ENCODE data around the gene TMEM131.

TMEM131 gene

GRCh38 chr2:97755491-97755890 lies 240.3 kb downstream of the TMEM131 start:
- no peak overlapping the region for H3K4me3 ChIP-seq (ENCODE audit: low read depth, low read length)
- DNase-seq (ENCODE audit: low read depth): no peak

GRCh38 chr2:97754690-97755346 lies 240.9 kb downstream of the TMEM131 start:
- no peak overlapping the region for H3K4me3 ChIP-seq (ENCODE audit: low read depth, low read length)
- no peak for DNase-seq (ENCODE audit: low read depth)

- no peak for DNase-seq (ENCODE audit: low read depth)
- H3K4me3 ChIP-seq (ENCODE audit: low read depth, low read length): no peak overlapping the region
Observed at GRCh38 chr2:97752342-97753334, 243.1 kb downstream of the TMEM131 start.

- H3K4me3 ChIP-seq (ENCODE audit: low read depth, low read length): no peak overlapping the region
- no peak for DNase-seq (ENCODE audit: low read depth)
Observed at GRCh38 chr2:97751752-97752151, 244.0 kb downstream of the TMEM131 start.

- no peak for DNase-seq (ENCODE audit: low read depth)
- H3K4me3 ChIP-seq (ENCODE audit: low read depth, low read length): no peak overlapping the region
Observed at GRCh38 chr2:97750017-97750416, 245.7 kb downstream of the TMEM131 start.

- DNase-seq (ENCODE audit: low read depth): no peak
Observed at GRCh38 chr2:97749581-97749980, 246.2 kb downstream of the TMEM131 start.

GRCh38 chr2:97747716-97748115 lies 248.0 kb downstream of the TMEM131 start:
- H3K4me3 ChIP-seq (ENCODE audit: low read depth, low read length): no peak overlapping the region
- DNase-seq (ENCODE audit: low read depth): peak; percentile 23

More at GRCh38 chr2:97749581-97749980, 246.2 kb downstream of the TMEM131 start:
- no peak overlapping the region for H3K4me3 ChIP-seq (ENCODE audit: low read depth, low read length)

- DNase-seq (ENCODE audit: low read depth): no peak
- H3K4me3 ChIP-seq (ENCODE audit: low read depth, low read length): no peak overlapping the region
Observed at GRCh38 chr2:97747285-97747684, 248.5 kb downstream of the TMEM131 start.

- H3K4me3 ChIP-seq (ENCODE audit: low read depth, low read length): no peak overlapping the region
- DNase-seq (ENCODE audit: low read depth): no peak
Observed at GRCh38 chr2:97745474-97746174, 250.1 kb downstream of the TMEM131 start.

GRCh38 chr2:97743913-97744312 lies 251.8 kb downstream of the TMEM131 start:
- H3K4me3 ChIP-seq (ENCODE audit: low read depth, low read length): no peak overlapping the region
- no peak for DNase-seq (ENCODE audit: low read depth)

GRCh38 chr2:97742381-97742847 lies 253.3 kb downstream of the TMEM131 start:
- no peak for DNase-seq (ENCODE audit: low read depth)
- H3K4me3 ChIP-seq (ENCODE audit: low read depth, low read length): no peak overlapping the region

- DNase-seq (ENCODE audit: low read depth): no peak
- no peak overlapping the region for H3K4me3 ChIP-seq (ENCODE audit: low read depth, low read length)
Observed at GRCh38 chr2:97741686-97742085, 254.1 kb downstream of the TMEM131 start.

- no peak overlapping the region for H3K4me3 ChIP-seq (ENCODE audit: low read depth, low read length)
- no peak for DNase-seq (ENCODE audit: low read depth)
Observed at GRCh38 chr2:97741251-97741650, 254.5 kb downstream of the TMEM131 start.

- no peak overlapping the region for H3K4me3 ChIP-seq (ENCODE audit: low read depth, low read length)
- no peak for DNase-seq (ENCODE audit: low read depth)
Observed at GRCh38 chr2:97740590-97741182, 255.1 kb downstream of the TMEM131 start.

GRCh38 chr2:97739893-97740245 lies 255.9 kb downstream of the TMEM131 start:
- no peak overlapping the region for H3K4me3 ChIP-seq (ENCODE audit: low read depth, low read length)
- no peak for DNase-seq (ENCODE audit: low read depth)

GRCh38 chr2:97739020-97739892 lies 256.5 kb downstream of the TMEM131 start:
- no peak overlapping the region for H3K4me3 ChIP-seq (ENCODE audit: low read depth, low read length)
- DNase-seq (ENCODE audit: low read depth): no peak

- H3K4me3 ChIP-seq (ENCODE audit: low read depth, low read length): no peak overlapping the region
Observed at GRCh38 chr2:97738179-97739019, 257.3 kb downstream of the TMEM131 start.

More at GRCh38 chr2:97738179-97739019, 257.3 kb downstream of the TMEM131 start:
- no peak for DNase-seq (ENCODE audit: low read depth)

All from skeletal muscle cell (primary cell).